ENCODE data around the gene ANGPTL1. TPM values are rescaled to one million over a fixed set of nuclear protein-coding genes. Genes with fewer than 3 reads are reported as not detected.

Gene ANGPTL1
- total and polyA plus RNA-seq, 2 of the 13 experiments (the other 11 are each of a cell fraction or from before 2014, with no cell fraction given): 2.9 to 9.3 TPM

DNA sequence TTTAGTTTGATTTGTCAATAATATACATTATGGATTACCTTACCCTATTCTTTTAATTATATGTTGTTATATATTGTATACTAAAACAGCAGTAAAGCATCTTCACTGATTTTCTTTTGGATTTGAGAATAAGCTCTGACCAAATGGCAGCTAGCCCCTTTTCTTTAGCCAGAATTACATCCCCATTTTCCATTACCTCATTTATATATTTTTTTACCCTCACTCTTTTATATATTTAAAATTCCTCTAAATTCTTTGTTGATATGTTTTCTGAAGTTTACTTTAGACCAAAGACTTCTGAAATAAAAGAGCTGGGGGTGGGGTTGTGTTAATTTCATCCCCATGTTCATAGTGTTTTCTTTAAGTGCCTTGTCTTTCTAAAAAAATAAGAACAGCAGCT lies 24.6 kb downstream of the ANGPTL1 start:
- no TSS peak for BruUV-seq (replicated peaks)
- no peak overlapping the region for H2AFZ ChIP-seq (ENCODE audit: low read length)
- H3K79me2 ChIP-seq (ENCODE audit: insufficient read depth, low read length): no peaks in the 10 kb centered on the region
- H3K36me3 ChIP-seq (replicated peaks in 1 of 2; ENCODE audit: control insufficient read depth in 1 of 2, insufficient read depth in 2 of 2, low read length in 2 of 2): no peaks in the 10 kb centered on the region; a peak in 1 of 5 replicates
- ATAC-seq (no peak), FAIRE-seq (no peak), DNase-seq (ENCODE audit: low spot score) (no peak)
- H3K9me3 ChIP-seq (ENCODE audit: low read length): no peaks in the 10 kb centered on the region
- no peak for TF ChIP-seq SRY (CRISPR knock-in tag; IDR thresholded peaks at IDR 0.05)
- no peak for TF ChIP-seq CHCHD3 (CRISPR knock-in tag; IDR thresholded peaks at IDR 0.05)
- TF ChIP-seq, protein P1, sequence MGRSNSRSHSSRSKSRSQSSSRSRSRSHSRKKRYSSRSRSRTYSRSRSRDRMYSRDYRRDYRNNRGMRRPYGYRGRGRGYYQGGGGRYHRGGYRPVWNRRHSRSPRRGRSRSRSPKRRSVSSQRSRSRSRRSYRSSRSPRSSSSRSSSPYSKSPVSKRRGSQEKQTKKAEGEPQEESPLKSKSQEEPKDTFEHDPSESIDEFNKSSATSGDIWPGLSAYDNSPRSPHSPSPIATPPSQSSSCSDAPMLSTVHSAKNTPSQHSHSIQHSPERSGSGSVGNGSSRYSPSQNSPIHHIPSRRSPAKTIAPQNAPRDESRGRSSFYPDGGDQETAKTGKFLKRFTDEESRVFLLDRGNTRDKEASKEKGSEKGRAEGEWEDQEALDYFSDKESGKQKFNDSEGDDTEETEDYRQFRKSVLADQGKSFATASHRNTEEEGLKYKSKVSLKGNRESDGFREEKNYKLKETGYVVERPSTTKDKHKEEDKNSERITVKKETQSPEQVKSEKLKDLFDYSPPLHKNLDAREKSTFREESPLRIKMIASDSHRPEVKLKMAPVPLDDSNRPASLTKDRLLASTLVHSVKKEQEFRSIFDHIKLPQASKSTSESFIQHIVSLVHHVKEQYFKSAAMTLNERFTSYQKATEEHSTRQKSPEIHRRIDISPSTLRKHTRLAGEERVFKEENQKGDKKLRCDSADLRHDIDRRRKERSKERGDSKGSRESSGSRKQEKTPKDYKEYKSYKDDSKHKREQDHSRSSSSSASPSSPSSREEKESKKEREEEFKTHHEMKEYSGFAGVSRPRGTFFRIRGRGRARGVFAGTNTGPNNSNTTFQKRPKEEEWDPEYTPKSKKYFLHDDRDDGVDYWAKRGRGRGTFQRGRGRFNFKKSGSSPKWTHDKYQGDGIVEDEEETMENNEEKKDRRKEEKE (IDR thresholded peaks at IDR 0.05): no peak
- no peak for TF ChIP-seq ZNF335 (CRISPR knock-in tag; IDR thresholded peaks at IDR 0.05)
- TF ChIP-seq CC2D1A (CRISPR knock-in tag; IDR thresholded peaks at IDR 0.05): no peak
- no peak for TF ChIP-seq SIX1 (CRISPR knock-in tag; IDR thresholded peaks at IDR 0.05; ENCODE audit: borderline replicate concordance)
- TF ChIP-seq, protein P2, sequence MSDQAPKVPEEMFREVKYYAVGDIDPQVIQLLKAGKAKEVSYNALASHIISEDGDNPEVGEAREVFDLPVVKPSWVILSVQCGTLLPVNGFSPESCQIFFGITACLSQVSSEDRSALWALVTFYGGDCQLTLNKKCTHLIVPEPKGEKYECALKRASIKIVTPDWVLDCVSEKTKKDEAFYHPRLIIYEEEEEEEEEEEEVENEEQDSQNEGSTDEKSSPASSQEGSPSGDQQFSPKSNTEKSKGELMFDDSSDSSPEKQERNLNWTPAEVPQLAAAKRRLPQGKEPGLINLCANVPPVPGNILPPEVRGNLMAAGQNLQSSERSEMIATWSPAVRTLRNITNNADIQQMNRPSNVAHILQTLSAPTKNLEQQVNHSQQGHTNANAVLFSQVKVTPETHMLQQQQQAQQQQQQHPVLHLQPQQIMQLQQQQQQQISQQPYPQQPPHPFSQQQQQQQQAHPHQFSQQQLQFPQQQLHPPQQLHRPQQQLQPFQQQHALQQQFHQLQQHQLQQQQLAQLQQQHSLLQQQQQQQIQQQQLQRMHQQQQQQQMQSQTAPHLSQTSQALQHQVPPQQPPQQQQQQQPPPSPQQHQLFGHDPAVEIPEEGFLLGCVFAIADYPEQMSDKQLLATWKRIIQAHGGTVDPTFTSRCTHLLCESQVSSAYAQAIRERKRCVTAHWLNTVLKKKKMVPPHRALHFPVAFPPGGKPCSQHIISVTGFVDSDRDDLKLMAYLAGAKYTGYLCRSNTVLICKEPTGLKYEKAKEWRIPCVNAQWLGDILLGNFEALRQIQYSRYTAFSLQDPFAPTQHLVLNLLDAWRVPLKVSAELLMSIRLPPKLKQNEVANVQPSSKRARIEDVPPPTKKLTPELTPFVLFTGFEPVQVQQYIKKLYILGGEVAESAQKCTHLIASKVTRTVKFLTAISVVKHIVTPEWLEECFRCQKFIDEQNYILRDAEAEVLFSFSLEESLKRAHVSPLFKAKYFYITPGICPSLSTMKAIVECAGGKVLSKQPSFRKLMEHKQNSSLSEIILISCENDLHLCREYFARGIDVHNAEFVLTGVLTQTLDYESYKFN (CRISPR knock-in tag; conservative IDR thresholded peaks at IDR 0.05): no peak
- no peak for TF ChIP-seq GPN1 (CRISPR knock-in tag; IDR thresholded peaks at IDR 0.05; ENCODE audit: borderline replicate concordance)
- no peak for TF ChIP-seq CEBPG (CRISPR knock-in tag; IDR thresholded peaks at IDR 0.05)
- TF ChIP-seq ZKSCAN8 (CRISPR knock-in tag; IDR thresholded peaks at IDR 0.05; ENCODE audit: borderline replicate concordance): no peak
- TF ChIP-seq FOXK2 (IDR thresholded peaks at IDR 0.05): no peak
- no peak for TF ChIP-seq ZNF564 (CRISPR knock-in tag; IDR thresholded peaks at IDR 0.05)
- TF ChIP-seq MTA3 (CRISPR knock-in tag; IDR thresholded peaks at IDR 0.05): no peak
- 0 out of 2 replicates have a peak, but pooled peaks cover 6% of the 10 kb centered on the region for H3K4me1 ChIP-seq (ENCODE audit: insufficient read depth, low read length)
- H3K9ac ChIP-seq (ENCODE audit: insufficient read depth, low read depth, low read length): no peak overlapping the region
- no peaks in the 10 kb centered on the region for H3K27me3 ChIP-seq (ENCODE audit: control insufficient read depth in 1 of 2, insufficient read depth in 2 of 2, low read length in 2 of 2)
- intact Hi-C loops (cut with micrococcal nuclease; ENCODE audit: unreplicated experiment) (no loop called here), in situ Hi-C loops (cut with HindIII; ENCODE audit: extremely low pct_ligation_motif_present, low pct_unique_long_range_greater_than_20kb) (no loop called here)
- no peak overlapping the region for H3K4me3 ChIP-seq (replicated peaks in 1 of 3; ENCODE audit: insufficient read depth in 1 of 3, low read depth in 2 of 3, low read length in 3 of 3)
- CTCF ChIA-PET (ENCODE audit: low intra/inter-chr PET ratio, low total read pairs): no interaction called here
- POLR2A ChIA-PET: no interaction called here
- H3K27ac ChIP-seq (ENCODE audit: extremely low read length, insufficient read depth, low read length): no peak overlapping the region
- no peak overlapping the region for H3K4me2 ChIP-seq (ENCODE audit: low read depth, low read length)
- no peaks in the 10 kb centered on the region for H4K20me1 ChIP-seq (ENCODE audit: insufficient read depth, low read length)
